Stimulated activated CD4-positive, alpha-beta T cell treated with anti-CD3 and anti-CD28 coated beads, Interleukin-4, amount 100 ng/mL, for 4 hours (primary cell): ENCODE data around the gene TMEM26.

Source experiments
- DNase-seq, 2 experiments: peaks; one replicate each; pipeline ENCODE4 v3.0.0-alpha.2; 2020

TMEM26 gene

DNA sequence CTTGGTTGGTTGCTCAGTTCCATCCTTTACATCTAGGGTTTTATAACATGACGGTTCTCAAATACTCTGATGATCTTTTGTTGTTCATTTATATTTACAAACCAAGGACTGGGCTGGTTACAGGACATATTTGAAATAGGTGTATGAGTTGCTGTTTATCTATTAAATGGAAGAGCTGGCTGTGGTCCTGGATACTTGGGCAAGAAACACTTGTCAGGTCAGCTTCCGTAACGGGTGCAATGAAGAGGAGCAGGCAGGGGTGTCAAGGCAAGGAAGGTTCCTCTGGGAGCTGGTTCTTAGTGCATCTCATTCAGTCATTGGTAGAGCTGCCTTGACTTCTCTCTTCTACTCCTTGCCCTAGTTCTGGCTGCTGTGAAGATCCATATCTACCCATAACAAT lies 4.8 kb upstream of the TMEM26 start:
- DNase-seq = no peak

DNA sequence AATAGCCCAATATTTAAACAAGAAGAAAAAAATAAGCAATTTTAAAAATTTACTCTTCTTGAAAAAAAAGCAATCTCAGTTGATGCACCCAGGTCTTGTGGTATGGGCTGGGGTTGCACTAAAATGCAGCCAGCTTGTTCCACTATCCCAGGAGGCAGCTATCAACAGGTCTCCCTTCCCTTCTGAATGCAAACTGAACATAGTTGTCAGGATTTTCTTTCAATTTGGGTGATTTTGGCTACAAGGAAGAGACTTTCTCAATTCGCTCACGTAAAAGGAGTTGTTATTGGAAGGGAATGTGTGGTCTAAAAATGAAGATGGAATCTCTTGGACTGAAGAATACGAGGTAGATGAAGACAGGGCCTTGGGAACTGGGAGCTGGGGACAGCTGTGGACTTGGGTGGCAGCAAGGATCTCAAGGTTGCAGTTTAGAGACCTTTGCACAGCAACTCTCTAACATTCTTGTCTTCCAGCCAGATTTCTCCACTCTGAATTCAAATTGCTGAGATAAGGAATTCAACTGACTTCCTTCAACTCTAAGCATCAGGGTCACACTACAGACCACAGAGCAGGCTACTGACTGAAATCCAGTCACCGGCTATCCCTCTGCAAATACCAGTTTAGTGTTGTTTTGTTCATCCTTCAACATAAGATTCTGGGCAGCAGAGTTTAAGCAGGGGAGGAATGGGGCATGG lies 3.1 kb upstream of the TMEM26 start:
- no peak for DNase-seq

- no peak for DNase-seq
Observed at GRCh38 chr10:61455656-61456055, 2.5 kb upstream of the TMEM26 start.

DNA sequence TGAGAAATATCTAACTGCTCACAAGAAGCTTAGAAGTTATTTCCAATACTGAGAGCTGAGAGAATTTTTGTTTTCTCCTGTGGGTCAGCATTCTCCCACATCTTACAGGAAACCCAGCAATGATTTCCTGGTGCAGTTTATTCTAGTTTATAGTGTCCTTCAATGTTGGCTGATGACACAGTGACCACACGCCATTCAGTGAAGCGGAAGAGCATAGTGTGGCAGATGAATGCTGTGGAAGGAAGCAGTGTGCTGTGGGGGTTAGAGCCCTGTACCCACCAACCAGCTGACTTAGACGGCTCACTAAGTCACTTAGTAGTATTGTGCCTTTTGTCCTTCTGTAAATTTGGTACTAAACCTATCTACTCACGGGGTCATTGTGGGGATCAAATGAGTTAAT lies 1.4 kb upstream of the TMEM26 start:
- no peak for DNase-seq

DNA sequence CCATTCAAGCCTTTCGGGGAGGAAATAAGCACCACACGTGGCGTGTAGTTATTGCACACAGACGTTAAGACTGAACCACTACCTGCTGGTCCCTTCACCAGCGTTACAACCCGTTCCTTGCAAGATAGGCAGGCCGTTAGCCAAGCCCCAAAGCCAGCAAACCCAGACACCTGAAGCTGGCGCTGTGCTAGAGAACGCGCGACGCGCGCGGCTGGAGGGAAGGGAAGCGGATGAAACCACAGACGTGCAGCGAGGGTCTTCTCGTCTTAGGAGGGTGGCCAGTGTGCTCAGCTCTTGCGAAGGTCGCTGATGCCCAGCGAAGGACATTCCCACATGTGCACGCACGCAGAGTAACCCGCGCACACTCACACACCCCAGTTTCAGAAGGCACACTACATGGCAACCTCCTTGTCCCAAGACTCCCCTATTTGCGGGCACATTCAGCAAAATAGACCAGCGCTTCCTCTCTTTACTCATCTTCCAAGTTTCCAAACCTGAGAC lies 980 bp downstream of the TMEM26 start:
- DNase-seq = no peak

DNA sequence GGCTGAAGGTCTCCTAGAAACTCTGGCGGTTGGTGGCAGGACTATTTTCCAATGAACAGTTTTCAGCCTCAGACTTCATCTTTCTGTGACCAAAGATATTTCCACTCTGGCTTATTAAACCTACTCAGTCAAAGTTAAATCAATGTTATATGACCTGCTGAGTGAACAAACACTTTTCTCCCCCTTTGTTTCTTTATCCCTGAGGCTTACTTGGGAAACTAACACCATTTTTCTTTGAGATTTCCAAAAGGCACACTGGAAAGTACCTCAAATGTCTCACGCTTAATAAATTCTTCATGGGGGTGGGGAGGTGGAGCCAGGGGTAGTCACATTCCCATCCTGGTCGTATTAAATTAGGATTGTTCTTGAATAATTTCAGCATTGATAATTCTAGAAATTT lies 1.8 kb downstream of the TMEM26 start:
- DNase-seq = no peak

DNA sequence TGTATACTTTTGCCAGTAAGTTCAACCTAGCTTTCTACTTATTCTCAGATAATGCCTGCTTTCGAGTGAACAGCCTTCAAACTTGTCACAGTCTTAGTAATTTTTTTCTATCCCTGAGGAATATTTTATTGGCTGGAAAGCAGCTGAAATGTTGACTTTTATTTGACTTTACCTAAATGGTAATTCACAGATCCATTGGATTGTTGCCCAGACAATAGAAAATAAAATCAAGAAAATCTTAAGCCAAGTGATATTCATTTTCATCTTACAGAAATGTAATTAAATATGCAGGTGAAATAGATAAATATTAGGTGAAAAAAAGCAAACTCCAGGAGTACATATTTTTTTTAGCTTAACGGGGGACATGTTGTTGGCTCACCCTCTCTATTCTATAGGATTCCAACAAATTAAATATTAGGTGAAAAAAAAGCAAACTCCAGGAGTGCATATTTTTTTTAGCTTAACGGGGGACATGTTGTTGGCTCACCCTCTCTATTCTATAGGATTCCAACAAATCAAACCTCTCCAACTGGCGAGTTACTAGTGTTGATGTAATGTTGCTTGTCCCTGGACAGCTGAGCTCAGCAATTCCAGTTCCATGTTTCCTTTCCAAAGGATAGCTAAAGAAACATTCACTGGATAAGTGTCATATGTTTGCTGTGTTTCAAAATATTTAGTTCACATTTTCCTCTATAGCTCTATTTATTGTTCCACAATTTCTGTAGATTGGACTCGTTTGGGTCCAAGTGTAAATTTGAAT lies 4.2 kb downstream of the TMEM26 start:
- DNase-seq = no peak

GRCh38 chr10:61448091-61448490 lies 5.1 kb downstream of the TMEM26 start:
- DNase-seq = no peak

DNA sequence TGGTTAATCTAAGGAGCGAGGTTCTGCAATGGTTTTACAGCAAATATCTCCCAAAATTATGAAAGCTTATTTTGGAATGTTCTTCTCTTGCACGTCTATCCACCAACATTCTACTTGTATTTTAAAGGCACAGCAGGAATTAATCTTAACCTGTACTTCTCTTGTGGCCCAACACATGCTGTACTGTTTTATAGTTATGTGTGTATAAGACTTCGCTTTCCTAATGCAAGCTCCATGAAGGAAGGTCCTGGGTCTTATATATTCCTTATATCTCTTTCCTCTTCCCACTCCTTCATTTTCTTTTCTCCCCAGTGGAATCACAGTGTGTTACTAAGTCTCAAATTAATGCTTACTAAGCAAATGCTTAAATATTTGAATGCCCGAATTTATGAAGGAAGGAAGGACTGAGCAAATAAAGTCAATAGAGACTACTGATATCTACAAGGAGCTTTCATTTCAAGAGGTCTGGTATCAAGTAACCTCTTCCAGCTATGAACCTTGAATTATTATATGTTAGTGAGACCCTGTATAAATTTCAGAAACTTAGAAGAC lies 14.0 kb downstream of the TMEM26 start:
- no peak for DNase-seq

DNA sequence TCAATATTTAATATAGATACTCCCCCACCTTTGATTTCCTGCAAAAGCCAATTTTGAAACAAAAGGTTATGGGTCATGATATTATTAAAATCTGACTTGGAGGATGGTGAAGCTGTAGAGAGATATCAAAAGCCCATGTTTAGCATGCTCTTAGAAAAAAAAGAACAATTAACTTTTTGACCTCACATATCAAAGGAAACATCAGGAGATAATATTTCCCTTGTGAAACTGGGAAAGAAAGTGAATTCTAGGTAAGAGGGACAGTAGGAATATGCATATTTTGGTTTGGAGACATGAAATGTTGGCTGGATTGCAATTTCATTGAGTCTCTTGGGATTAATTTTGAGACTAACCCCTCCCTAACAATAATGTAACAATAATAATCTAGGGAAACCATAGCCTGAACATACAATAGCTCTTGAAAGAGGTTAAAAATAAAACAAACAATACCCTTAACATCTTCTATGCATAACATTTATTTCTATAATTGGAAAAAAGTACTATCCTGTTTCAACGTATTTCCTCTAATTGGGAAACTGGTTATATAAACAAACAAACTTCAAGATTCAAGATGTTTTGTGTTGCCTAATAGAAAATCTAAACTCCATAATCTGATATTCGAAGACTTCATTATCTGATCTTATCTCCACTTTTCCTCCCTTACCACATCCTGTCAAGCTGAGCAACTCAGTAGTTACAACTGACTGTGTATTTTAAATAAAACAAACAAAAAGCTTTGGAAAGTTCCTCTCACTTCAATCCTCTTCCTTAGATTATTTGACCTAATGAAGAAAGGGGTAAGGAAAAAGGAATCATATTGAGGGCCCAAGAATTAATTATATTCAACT lies 14.8 kb downstream of the TMEM26 start:
- DNase-seq = no peak

DNA sequence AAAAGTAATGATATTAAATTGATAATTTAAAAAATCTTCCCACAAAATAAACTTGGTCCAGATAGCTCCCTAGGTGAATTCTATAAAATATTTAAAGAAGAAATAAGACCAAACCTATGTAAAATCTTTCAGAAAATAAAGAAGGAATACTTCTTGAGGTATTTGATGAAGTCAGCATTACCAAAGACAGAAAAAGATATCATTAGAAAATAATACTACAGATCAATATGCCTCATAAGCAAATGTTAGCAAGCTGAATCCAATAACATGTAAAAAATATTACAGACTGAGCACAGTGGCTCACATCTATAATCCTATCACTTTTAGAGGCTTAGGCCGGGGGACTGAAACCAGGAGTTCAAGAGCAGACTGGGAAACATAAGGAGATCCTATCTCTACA lies 30.0 kb downstream of the TMEM26 start:
- DNase-seq = no peak

DNA sequence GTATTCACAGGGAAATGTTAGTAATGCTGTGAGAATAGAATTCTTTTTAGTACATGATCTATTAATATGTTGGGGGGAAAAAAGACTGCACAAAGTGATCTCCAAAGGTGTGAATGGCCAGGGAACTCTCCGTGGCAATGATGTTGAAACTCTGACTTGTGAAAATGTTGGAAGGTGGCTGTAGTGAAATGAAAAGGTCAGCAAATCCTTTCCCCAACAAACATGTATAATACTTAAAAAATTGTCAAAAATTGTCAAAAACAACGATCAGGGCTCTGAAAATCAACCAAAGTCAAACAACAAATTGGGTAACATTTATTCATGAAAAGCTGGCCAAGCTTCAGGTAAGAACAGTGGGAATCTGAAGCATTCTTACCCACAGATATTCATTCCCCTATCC lies 35.5 kb downstream of the TMEM26 start:
- no peak for DNase-seq

- no peak for DNase-seq
Observed at GRCh38 chr10:61415824-61416223, 37.4 kb downstream of the TMEM26 start.

DNA sequence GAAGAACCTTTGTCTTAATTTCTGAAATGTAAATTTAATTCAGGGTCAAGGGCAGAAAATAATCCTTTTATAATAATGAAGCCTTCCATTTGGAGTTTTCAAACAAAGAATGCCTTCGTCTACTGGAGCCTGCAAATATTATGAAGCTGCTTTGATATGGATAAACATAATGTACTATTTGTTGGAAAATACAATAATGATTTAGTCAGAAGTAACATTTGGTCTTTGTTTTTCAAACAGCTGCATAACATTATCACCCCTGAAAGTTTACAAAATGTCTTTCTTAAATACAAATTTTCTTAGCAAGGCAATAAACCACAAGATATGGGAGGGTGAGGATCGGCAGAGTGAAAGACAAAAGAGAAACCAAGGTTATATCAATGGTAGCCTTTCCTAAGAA lies 41.5 kb downstream of the TMEM26 start:
- no peak for DNase-seq

- DNase-seq = no peak
Observed at GRCh38 chr10:61410353-61411070, 42.7 kb downstream of the TMEM26 start.

- DNase-seq = no peak
Observed at GRCh38 chr10:61409157-61409556, 44.0 kb downstream of the TMEM26 start.

DNA sequence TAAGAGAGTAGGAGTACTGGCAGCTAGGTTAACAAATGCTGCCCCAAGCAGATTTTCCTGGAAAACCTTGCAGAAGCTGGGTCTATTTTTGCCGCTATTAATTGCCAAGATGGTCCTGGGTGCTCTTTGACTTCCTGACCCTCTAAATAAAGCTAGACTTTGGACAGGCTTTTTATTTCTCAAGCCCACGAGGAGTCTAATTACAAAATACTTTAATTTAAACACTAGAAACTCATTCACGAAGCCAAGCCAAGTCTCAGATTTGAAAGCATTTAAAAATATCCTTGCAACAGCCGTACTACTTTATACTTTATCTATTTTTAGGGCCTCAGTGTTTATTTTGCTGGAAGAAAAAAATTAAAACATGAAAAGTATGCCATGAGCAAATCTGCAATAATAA lies 45.1 kb downstream of the TMEM26 start:
- DNase-seq = no peak

DNA sequence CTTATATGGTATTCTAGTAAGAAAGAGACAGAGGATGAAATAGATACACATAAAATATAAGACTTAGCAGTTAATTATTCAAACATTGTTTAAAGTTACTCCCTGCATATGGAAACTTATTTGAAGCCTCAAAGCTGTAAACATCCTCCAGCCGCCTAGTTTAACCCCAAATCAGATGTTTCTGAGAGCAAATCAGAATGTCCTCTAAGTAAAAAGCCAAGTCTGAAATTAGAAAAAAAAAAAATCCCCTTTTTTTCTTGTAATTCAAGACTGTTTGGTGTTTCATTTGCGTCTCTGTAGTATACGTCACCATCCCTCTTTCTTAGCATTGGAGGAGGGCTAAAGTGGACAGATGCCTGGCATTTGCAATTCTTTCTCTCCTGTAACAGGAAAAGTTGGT lies 46.4 kb downstream of the TMEM26 start:
- DNase-seq = no peak

- no peak for DNase-seq
Observed at GRCh38 chr10:61406242-61406641, 46.9 kb downstream of the TMEM26 start.

GRCh38 chr10:61404751-61405150 lies 48.4 kb downstream of the TMEM26 start:
- DNase-seq = no peak

DNA sequence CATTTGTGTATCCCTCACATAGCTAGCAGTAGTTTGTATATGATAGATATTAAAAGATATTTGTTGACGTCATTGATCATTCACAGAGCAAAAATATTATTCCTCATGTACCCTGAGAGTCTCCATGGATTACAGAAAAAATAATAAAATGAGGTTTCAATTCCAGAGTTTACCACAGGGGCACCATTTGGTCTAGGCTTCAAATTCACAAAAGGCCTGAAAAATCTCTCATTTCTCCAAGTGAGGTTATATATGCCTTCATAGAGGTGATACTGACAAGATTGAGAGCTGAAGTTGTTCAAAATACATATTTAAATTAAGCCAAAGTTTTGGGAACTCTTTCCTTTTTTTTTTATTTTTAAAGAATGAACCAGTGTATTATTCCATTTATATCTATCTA lies 52.7 kb downstream of the TMEM26 start:
- DNase-seq = no peak

GRCh38 chr10:61399406-61399805 lies 53.8 kb downstream of the TMEM26 start:
- no peak for DNase-seq
